Stimulated activated CD8-positive, alpha-beta memory T cell treated with anti-CD3 and anti-CD28 coated beads, Interleukin-7, amount 100 ng/mL, for 1 hour (primary cell): ENCODE results near the gene DDAH1.
"Not testable (repeated sequence)": the region's sequence is repeated elsewhere in the genome, so short reads cannot be mapped to it uniquely, and the experiment has no call there.

Experiments used
- DNase-seq, 2 donors: peaks; one replicate each; pipeline ENCODE4 v3.0.0-alpha.2; 2020; ENCODE audit warnings: low read depth in 2 of 2

Gene DDAH1

DNA sequence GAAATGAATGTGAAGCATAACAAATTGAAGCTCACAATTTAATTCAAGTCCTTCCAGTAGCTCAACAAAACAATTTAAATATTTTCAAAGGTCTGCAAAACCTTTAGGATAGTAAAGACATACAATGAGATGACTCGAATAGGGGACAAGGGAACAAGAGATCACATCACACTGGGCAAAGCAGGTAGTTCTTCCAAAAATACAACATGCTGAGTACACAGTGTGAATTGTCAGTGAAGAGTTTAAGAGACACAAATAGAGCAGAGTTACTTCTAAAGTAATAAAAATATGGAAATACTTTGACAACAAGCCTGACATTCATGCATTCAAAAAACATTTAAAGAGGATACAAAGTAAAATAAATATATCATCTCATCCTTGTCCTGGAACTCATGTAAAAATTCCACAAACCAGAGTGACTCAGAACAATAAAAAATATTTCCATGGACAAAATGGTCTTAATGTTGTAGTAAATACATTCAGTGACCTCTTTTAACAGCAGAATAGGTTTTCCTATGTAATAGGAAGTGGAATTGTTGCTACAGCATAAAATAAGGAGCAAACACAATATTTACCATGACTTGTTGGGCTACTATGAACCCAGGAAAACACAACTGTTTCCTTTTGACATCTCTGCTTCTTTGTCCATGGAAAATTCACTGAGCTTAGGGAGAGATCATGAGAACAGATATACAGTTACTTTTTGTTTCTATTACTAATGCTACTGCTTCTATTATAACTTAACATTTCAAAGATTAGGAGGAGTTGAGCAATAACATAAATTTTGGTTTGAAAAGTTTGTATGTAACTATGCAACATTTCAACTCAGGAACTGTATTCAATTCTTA is 104.9 kb downstream of the DDAH1 start:
- DNase-seq: no peak

DNA sequence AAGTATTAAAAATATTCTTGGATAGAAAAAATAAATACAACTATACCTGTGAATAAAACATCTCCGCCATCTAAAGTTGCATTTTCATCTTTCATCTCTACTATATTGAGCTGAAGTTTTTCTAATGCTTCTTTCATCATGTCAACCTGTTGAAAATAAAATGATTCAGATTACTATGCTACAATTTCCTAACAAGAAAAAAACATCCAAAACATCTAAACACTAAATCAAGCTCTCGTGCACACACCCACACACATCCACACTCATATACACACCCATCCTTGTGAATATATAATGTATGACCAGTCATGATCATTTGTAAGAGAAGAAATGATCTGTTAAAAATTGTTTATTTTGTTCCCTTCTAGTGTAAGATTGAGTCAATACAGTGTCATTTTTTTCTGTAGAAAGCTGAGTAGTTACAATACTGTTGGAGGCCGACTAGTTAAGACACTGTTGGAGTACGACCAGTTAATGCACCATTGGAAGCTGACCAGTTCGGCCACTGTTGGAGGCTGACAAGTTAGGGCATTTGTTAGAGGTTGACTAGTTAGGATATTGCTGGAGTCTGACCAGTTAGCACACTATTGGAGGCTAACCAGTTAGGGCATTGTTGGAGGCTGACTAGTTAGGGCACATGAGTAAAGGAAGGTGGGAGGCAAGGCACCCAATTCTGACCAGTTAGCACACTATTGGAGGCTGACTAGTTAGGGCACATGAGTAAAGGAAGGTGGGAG is 106.1 kb downstream of the DDAH1 start:
- DNase-seq: no peak

DNA sequence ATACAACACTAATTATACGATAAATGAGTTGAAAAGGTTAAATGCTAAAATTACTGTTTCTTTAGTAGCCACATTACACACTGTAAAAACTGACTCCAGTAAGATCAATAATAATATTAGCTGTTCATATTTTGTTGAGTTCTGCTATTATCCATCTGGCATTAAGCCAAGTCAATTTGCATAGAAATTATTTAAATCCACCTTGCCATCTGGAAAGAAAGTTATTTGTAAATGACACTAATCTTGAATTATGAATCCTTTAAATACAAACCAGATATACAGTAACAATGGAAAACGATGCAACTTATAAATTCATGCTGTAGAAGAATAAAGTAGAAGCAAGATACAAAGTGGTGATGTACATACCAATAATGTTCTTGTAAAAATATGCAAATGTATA is 107.1 kb downstream of the DDAH1 start:
- no peak for DNase-seq

DNA sequence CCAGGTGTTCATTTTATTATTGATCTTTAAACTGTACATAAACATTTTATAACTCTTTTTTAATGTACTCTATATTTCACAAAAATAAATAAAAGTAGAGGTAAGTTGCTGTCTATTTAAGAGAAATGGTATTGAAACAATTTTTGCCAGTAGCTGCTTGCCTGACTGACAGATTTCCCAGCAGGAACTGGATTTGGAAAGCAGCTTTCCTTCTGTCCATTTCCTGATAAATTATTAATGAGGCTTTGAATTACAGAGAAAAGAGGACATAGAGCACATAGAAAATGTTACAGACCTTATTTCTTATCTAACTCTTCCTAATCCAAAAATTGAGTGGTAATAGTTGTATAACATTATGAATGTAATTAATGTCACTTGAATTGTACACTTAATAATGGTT is 108.8 kb downstream of the DDAH1 start:
- DNase-seq: no peak

DNA sequence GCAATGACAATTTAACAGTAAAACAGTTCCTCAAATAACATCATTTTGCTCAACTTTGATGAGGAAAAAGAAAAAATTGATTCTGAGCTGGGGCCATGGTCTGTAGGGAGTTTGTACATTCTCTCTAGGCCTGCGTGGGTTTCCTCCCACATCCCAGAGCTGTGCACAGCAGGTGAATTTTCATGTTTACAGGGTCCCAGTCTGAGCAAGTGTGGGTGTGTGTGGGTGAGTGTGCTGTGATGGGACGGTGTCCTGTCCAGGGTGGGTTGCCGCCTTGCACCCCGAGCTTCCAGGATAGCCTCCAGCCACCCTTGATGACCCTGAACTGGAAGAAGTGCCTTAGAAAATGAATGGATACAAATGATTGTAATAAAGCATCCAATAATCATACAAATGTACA is 112.9 kb downstream of the DDAH1 start:
- DNase-seq: no peak

DNA sequence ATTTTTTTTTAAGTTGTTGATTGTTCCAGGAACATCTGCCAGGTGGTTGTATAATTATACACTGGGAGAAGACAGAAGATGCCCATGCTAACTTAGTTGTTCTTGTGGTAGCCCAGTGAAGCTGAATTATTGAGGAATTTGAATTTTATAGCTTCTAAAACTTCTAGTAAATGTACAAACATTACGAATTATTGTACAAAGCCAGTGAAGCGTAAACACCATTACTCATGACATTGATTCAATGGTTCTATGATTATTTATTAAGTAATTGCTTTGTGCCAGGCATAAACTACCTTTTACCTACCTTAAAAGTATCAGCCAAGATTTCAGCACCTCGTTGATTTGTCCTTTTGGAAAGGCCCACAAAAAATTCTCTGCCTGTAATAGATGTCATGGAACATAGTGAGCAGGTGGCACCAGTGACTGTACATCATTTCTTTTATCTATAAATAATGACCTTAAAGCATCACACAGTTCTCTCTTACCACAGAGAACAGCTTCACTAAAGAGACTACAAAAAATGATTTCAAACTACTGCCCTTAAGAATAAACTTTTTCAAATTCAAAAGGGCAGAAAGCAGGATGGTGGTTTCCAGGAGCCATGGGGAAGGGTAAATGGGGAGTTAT is 113.6 kb downstream of the DDAH1 start:
- no peak for DNase-seq

DNA sequence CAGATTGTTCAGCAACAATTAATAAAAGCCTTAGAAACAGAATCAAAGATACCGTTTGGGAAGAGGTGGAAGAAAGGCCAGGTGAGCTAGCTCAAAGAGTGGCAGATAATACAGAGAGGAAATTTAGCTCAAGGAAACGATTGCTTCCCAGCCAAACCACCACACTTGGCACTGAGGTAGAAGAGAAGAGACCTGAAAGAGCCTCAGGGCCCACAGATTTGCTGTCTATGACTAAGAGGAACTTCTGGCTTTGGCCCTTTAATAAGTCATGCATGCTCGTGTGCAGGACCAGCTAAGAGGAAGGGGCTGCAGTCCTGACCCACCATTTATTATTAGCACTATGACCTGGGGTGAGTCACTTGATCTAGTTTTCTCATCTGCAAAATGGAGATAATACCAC is 115.7 kb downstream of the DDAH1 start:
- no peak for DNase-seq

DNA sequence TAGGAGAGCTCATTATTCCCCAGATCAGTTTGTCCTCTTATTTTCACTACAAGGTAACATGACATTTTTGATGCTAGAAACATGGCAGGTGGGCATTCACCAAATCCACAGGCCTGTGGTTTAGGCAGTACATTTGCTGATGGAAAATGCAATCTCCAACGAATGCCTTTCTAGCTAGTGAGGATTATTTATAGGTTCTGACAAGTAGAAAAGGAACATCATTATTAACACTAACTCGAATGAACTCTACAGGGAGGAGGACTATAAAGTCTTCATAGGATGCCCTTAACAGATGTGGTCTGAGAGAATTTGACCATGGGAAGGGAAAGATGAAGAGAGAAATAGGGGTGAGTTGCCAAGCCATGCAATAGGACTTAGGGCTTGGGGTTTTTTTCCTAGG is 117.1 kb downstream of the DDAH1 start:
- no peak for DNase-seq

DNA sequence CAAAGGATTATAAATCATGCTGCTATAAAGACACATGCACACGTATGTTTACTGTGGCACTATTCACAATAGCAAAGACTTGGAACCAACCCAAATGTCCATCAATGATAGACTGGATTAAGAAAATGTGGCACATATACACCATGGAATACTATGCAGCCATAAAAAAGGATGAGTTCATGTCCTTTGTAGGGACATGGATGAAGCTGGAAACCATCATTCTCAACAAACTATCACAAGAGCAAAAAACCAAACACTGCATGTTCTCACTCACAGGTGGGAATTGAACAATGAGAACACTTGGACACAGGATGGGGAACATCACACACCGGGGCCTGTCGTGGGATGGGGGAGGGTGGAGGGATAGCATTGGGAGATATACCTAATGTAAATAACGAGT is 117.7 kb downstream of the DDAH1 start:
- DNase-seq: not testable (repeated sequence)

DNA sequence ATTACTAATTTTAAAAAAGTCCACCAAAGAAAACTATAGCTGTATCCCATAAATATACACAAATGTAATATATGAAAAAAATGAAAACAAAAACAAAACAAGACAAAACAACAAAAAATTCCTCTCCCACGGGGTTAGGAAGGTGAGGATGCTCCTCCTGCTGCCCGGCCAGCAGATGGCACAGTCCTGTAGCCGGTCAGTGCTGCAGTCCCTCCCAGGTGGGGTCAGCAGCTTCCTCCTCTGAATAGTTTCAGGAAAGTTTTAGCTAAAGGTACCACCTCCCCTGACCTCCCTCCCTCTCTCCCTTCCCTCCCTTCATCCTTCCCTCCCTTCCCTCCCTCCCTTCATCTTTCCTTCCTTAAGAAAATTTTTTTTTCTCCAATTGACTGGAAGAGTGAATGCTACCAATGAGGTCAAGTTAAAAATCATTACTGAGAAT is 120.7 kb downstream of the DDAH1 start:
- DNase-seq: no peak

DNA sequence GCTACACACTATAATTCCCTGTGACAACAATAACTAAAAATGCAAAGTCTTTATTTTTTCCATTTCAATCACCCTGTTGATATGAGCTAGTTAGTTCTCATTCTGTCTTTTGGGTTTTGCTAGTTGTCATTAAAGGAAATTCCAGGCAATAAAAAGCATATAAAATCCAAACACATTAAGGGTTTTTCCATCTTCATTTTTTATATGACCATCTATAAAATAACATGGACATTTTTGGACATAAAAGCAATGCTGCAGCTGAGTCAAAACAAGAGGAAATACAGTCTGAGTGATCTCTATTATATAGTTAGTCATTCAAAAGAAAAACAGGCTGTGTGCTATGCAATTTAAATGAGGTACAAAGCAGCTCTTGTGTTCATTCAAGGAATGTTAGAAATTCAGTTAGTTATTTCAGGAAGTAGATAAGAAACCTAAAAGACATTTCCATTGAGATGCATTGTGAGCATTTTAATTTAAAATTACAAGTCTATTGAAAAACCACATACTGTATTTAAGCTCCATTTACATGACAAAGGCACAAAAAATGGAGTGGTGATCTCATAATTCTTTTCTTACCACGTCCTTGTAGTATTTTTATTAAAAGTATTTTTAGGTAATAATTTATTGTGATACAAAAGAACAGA is 121.2 kb downstream of the DDAH1 start:
- no peak for DNase-seq

DNA sequence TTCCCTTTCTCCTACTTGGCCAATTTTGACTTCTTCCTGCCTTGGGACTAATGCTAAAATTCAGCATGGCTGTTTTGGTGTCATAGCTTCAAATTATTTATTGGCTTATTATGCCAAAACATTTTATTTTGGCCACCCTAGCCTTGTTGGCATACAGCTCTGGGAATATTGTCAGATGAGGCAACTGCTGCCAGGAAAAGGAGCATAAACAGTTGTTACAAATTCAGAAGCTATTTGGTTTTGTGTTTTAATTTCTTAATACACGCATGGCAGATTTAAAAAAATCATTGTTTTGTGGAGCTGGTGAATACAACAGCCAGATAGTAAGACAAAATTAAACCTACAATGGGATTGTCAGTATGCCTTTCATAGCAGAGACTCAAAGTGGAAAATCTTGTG is 121.7 kb downstream of the DDAH1 start:
- DNase-seq: no peak

DNA sequence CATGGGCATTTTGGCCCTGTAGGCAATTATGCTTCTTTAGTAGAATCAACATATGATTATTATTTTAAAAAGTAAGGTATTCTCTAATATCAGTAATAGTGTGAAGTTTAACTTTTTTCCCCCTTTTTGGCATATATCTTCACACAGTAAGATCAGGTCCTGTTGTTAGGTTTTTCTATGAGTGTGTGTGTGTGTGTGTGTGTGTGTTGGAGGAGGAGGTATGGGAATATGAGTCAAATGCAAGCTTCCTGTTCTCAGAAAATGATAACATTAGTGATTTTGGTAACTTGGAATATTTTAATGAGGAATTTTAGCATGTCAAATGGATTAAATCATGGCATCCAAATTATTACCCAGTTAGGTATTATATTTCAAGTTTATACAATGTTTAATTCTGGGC is 122.8 kb downstream of the DDAH1 start:
- no peak for DNase-seq

DNA sequence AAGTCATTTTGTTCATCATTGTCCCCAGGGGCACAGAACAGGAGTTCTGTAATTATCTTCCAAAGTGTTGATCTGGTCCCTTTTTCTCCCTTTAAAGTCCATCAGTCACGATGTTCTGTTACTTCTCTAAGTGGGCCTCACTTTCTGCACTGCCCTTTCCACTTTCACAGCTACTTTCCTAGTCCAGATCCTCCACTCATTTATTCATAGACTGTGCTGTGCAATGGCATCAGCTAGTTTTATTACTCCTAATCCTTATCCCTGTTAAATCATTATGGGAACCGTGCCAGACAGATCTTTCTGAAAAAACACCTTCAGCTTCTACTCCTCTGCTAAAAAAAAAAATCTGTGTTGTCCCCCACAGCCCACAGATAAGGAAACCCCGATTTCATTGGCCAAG is 124.5 kb downstream of the DDAH1 start:
- no peak for DNase-seq

DNA sequence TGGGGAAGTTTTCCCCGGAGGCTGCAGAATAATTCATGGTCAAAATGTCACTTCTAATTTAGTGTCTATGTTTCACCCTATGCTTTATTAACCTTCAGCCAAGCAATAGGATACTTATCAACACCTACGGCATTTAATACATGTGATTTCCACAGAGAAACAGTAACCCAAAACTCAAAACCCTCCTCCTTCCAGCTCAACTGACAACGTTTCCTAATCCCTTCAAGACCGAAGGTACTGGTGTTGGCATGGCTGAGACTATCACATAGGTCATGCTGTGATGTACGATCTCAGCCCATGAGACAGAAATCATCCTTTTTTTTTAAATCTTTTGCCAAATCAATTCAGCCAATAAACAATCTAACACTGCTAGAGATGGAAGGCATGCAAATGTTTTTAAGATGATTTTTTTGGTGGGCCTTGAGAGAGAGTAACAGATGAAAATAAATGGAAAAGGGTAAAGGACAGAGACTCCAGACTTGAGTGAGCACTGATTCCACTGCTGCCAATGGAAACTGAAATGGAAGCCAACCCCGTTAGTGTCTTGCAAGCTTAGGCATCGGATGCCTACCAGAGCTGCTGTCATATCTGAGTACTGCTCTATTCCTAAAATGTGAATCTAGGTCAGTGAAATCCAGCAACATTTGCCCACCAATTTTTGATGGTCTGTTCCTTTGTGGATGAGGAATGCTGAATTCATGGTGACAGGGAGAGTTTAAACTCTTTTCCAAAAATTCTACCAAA is 125.1 kb downstream of the DDAH1 start:
- DNase-seq: no peak

DNA sequence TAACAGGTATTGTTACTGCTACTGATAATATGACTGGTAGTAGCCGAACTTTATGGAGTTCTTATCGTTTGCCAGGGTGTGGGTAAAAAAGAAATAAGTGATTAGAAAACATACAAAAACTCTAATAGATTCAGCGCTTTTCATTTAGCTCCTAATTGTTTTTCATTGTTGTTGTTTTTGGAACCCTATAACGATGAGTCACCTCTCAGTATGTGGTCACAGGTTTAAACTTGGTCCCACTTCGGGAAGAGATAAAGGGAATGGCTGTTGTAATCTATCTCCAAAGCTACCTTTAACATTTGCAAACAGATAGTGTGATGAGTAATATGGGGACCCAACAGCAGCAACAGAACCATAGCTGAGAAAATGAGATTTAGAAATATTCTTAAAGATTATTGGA is 125.9 kb downstream of the DDAH1 start:
- DNase-seq: no peak

DNA sequence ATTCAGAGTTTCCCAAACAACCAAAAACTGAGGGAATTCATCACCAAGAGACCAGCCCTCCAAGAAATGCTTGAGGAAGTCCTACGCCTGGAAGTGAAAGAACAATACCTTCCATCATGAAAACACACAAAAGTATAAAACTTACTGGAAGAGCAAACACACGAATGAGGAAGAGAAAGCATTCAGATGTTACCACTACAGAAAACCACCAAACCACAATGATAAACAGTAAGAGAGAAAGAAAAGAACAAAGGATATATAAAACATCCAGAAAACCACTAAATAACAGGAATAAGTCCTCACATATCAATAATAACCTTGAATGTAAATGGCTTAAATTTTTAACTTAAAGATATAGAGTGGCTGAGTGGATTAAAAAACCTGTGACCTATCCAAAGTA is 130.0 kb downstream of the DDAH1 start:
- DNase-seq: no peak

DNA sequence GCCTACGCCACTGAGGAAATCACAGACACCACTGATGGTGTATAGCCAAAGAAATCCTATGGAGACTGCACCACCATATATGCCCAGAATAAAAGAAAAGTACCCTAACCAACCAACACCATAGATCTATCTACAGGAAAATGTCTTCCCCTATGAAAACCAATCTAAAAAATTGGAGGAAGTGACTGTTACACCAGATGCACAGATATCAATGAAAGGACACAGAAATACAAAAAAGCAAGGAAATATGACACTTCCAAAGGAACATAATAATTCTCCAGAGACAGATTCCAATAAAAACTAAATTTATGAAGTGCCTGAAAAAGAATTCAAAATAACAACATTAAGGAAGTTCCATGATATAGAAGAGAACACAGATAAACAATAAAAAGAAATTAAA is 131.8 kb downstream of the DDAH1 start:
- no peak for DNase-seq

DNA sequence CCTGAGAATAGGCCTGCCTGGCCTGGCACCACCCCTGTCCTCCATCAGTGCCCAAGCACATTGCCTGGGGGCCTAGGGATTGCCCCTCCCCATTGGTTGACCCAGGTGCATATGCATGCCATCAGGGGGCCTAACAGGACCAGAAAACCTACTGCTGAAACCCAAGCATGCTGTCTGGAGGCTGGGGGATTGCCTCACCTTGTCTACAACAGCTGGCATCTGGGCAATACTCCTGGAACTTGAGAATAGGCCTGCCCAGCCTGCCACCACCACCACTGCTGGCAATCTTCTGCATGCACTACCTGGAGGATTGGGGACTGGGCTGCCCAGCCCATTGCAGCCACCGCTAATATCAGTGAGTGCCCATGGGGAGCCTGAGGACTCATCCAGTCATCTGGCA is 132.4 kb downstream of the DDAH1 start:
- DNase-seq: no peak

DNA sequence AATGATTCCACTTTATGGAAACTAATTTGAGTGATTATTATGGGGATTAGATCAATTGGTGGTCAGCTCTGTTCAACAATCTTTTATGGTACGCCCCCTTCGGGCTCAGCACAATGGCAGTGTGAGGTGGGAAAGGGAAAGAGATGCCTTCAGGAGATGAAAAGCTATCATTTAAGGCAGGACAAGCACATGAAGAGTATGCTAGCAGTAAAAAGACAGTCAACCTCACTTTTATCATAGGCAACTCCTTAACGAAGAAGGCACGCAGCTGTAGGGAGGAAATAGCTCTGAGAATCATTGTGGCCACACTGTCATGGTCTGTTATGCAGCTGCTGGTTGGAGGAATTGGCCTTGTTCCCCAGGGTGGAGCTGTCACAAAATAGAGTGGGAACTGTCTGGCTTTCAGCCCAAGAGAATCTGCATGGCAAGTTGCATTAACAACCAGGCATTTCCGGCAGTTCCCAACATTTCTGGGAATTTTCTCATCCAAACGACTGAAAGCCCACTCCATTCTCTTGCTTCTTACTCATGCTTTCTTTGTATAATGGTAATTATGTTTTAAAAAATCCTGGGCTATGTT is 134.2 kb downstream of the DDAH1 start:
- DNase-seq: no peak

DNA sequence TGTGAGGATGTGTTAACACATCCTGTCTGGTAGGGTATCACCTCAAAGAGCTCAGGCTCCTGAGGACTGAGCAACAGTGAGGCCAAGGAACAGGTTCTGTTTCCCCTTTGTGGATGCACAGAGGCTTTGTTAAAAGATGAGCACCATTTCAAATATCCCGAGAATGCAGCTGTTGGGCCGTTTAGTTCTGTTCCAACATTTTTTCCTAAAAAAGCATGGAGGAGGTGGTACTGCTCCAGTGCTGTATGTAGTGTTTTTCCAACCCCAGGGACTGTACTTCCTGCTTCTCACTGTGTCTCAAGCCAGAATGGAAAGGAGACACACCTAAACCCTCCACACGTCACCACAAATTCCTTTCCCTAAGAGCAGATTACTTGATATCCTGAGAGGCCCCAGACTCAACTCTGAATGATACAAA is 134.7 kb downstream of the DDAH1 start:
- no peak for DNase-seq
